ENCODE measurements around the gene LRRK1.

DNA sequence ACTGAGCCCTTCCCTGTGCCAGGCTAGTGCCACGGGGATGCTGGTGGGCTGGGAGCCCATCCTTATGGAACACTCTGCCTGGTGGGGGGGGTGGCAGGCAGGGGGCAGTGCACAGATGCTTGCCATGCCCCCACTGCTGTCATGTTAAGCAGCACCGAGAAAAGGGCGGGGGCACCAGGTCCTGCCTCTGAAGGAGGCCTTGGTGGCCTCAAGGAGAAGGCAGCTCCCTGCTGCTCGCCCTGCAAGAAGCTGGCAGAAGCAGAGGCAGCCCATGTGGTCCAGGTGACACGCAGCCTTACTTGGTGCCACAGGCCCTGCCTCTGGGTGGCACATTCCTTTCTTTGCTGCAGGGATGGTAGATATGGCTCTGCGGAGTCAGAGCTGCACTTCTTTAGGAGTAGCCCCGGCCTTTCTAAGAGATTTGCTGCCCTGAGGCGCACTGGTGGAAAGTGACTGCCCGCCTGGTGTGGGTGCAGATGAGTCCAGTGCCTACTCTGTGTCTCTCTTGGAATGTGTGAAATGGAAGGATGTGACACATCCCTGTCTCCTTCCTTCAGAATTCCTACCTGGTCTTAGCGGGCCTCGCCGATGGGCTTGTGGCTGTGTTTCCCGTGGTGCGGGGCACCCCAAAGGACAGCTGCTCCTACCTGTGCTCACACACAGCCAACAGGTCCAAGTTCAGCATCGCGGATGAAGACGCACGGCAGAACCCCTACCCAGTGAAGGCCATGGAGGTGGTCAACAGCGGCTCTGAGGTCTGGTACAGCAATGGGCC lies 145.8 kb downstream of the LRRK1 start:
- TF ChIP-seq POLR2AphosphoS5 (IDR thresholded peaks at IDR 0.05; ENCODE audit: borderline replicate concordance, low read depth, low read length) (no peak), EZH2 (IDR thresholded peaks at IDR 0.05) (no peak)

Measured in SK-N-MC (cell line).